Neural cell (in vitro differentiated cells): ENCODE results near the gene SFRP4. TPM values are rescaled to one million over a fixed set of nuclear protein-coding genes. Genes with fewer than 3 reads are reported as not detected.

Experiments
- H2AFZ ChIP-seq: fragments of 200-600, 300-800 bp; sonication (generic), shearing (Covaris generic); 2 replicates; pipeline ENCODE4 v1.6.0; 2014; ENCODE audit warnings: low read depth, mild to moderate bottlenecking, antibody characterized with exemption, low read length, moderate library complexity
- H3F3A ChIP-seq: fragments of 200-600 bp; shearing (Covaris generic); 2 replicates; pipeline ENCODE4 v1.6.1; 2016; ENCODE audit warnings: mild to moderate bottlenecking, moderate library complexity, mixed read lengths, antibody characterized with exemption, low read length; ENCODE audit not compliant: insufficient read depth, poor library complexity, severe bottlenecking
- H3K27ac ChIP-seq: fragments of 200-600, 300-800 bp; sonication (generic), shearing (Covaris generic); 2 replicates; pipeline ENCODE4 v1.5.1; 2014; ENCODE audit warnings: mild to moderate bottlenecking, low read length, moderate library complexity
- H3K27me3 ChIP-seq: fragments of 300-800, 200-600 bp; sonication (generic), shearing (Covaris generic); 2 replicates; pipeline ENCODE4 v1.6.0; 2014; ENCODE audit warnings: mild to moderate bottlenecking, low read depth, low read length, moderate library complexity; ENCODE audit not compliant: insufficient read depth
- H3K36me3 ChIP-seq: fragments of 300-800, 200-600 bp; sonication (generic), shearing (Covaris generic); 2 replicates; pipeline ENCODE4 v1.5.1; 2014; ENCODE audit warnings: mild to moderate bottlenecking, antibody characterized with exemption, low read length, moderate library complexity; ENCODE audit not compliant: insufficient read depth
- H3K4me2 ChIP-seq: fragments of 300-800, 200-600 bp; sonication (generic), shearing (Covaris generic); 2 replicates; pipeline ENCODE4 v1.6.0; 2014; ENCODE audit warnings: mild to moderate bottlenecking, low read length
- H3K4me3 ChIP-seq: fragments of 300-800, 200-600 bp; sonication (generic), shearing (Covaris generic); 2 replicates; pipeline ENCODE4 v1.5.1; 2014; ENCODE audit warnings: mild to moderate bottlenecking, low read length, moderate library complexity
- H3K79me2 ChIP-seq: fragments of 200-600 bp; shearing (Covaris generic); replicated peaks from 2 replicates; pipeline ENCODE4 v1.6.0; 2014; ENCODE audit warnings: mild to moderate bottlenecking, low read length, moderate library complexity; ENCODE audit not compliant: insufficient read depth
- H3K9ac ChIP-seq: fragments of 300-800, 200-600 bp; sonication (generic), shearing (Covaris generic); 2 replicates; pipeline ENCODE4 v1.6.1; 2016; ENCODE audit warnings: mild to moderate bottlenecking, low read length, mixed read lengths
- H3K9me2 ChIP-seq: fragments of 200-600 bp; shearing (Covaris generic); 2 replicates; pipeline ENCODE4 v1.6.1; 2016; ENCODE audit warnings: mild to moderate bottlenecking, low read length, mixed read lengths; ENCODE audit not compliant: insufficient read depth
- H3K9me3 ChIP-seq: fragments of 200-600, 300-800 bp; sonication (generic), shearing (Covaris generic); 2 replicates; pipeline ENCODE4 v1.6.1; 2016; ENCODE audit warnings: mild to moderate bottlenecking, mixed run types, low read length, moderate library complexity, mixed read lengths
- H4K20me1 ChIP-seq: fragments of 200-600 bp; shearing (Covaris generic); 2 replicates; pipeline ENCODE4 v1.6.1; 2016; ENCODE audit warnings: mild to moderate bottlenecking, mixed run types; ENCODE audit not compliant: insufficient read depth
- CTCF ChIP-seq: fragments of 450-650 bp; IDR thresholded peaks from 2 replicates; pipeline ENCODE4 v1.5.1; 2014; ENCODE audit warnings: antibody characterized with exemption, mild to moderate bottlenecking, moderate library complexity; ENCODE audit not compliant: poor library complexity, severe bottlenecking
- EP300 ChIP-seq: fragments of 450-650 bp; conservative IDR thresholded peaks from 2 replicates; pipeline ENCODE4 v1.6.1; 2014; ENCODE audit warnings: antibody characterized with exemption, mild to moderate bottlenecking, moderate library complexity; ENCODE audit not compliant: poor library complexity, severe bottlenecking
- EZH2 ChIP-seq: fragments of 200-600, 300-800 bp; shearing (Covaris generic), sonication (generic); IDR thresholded peaks from 2 replicates; pipeline ENCODE4 v1.6.1; 2014; ENCODE audit warnings: antibody characterized with exemption, low read length, borderline replicate concordance, mild to moderate bottlenecking; ENCODE audit not compliant: insufficient read depth, poor library complexity, severe bottlenecking
- MXI1 ChIP-seq: fragments of 450-650 bp; conservative IDR thresholded peaks from 2 replicates; pipeline ENCODE4 v1.6.1; 2014; ENCODE audit warnings: antibody characterized with exemption, mild to moderate bottlenecking; ENCODE audit not compliant: poor library complexity, severe bottlenecking
- POLR2AphosphoS5 ChIP-seq: IDR thresholded peaks from 2 replicates; pipeline ENCODE4 v1.6.1; 2012
- RAD21 ChIP-seq: fragments of 450-650 bp; conservative IDR thresholded peaks from 2 replicates; pipeline ENCODE4 v1.6.1; 2014; ENCODE audit warnings: antibody characterized with exemption, mild to moderate bottlenecking, moderate library complexity
- REST ChIP-seq: IDR thresholded peaks from 2 replicates; pipeline ENCODE4 v1.6.1; 2012; ENCODE audit warnings: borderline replicate concordance
- SMC3 ChIP-seq: fragments of 450-650 bp; conservative IDR thresholded peaks from 2 replicates; pipeline ENCODE4 v1.6.1; 2014; ENCODE audit warnings: antibody characterized with exemption, mild to moderate bottlenecking, moderate library complexity; ENCODE audit not compliant: poor library complexity
- TAF1 ChIP-seq: IDR thresholded peaks from 2 replicates; pipeline ENCODE4 v1.6.1; 2012; ENCODE audit warnings: low read depth
- polyA plus RNA-seq: library from polyadenylated mRNA; depleted of rRNA; stranded (reverse); fragments of >200 nt; gene quantifications from 2 replicates; pipeline ENCODE4 v1.2.3, GENCODE V29; 2014

SFRP4 gene
- polyA plus RNA-seq, 1 donor from 2014 or later: not detected

- Histone ChIP-seq H3F3A (no peaks in the 10 kb centered on the region), H3K4me2 (no peak overlapping the region), H3K9ac (no peak overlapping the region), H3K36me3 (no peaks in the 10 kb centered on the region), H2AFZ (no peak overlapping the region), H3K27me3 (no peaks in the 10 kb centered on the region), H3K79me2 (no peaks in the 10 kb centered on the region), H3K4me3 (no peak overlapping the region), H3K27ac (no peak overlapping the region), H4K20me1 (no peaks in the 10 kb centered on the region), H3K9me2 (no peaks in the 10 kb centered on the region), H3K9me3 (no peaks in the 10 kb centered on the region)
- TF ChIP-seq EZH2 (no peak), TAF1 (no peak), POLR2AphosphoS5 (no peak), CTCF (no peak), EP300 (no peak), MXI1 (no peak), SMC3 (no peak), REST (no peak)
Measured at GRCh38 chr7:37961251-37961650, 44.6 kb upstream of the SFRP4 start.

- no peaks in the 10 kb centered on the region for H3K9me2 ChIP-seq
- H3K9me3 ChIP-seq: no peaks in the 10 kb centered on the region
- no peak overlapping the region for H3K9ac ChIP-seq
- no peaks in the 10 kb centered on the region for H4K20me1 ChIP-seq
- H3K79me2 ChIP-seq: no peaks in the 10 kb centered on the region
- no peak overlapping the region for H3K4me3 ChIP-seq
- no peaks in the 10 kb centered on the region for H3K36me3 ChIP-seq
- H3K4me2 ChIP-seq: no peak overlapping the region
- H3K27ac ChIP-seq: no peak overlapping the region
- no peaks in the 10 kb centered on the region for H3F3A ChIP-seq
- no peak for TF ChIP-seq CTCF
- TF ChIP-seq REST: no peak
- no peak for TF ChIP-seq POLR2AphosphoS5
- TF ChIP-seq RAD21: no peak
- no peak for TF ChIP-seq SMC3
- no peak for TF ChIP-seq EZH2
- no peak for TF ChIP-seq EP300
- no peak for TF ChIP-seq TAF1
- no peak for TF ChIP-seq MXI1
- H2AFZ ChIP-seq: no peak overlapping the region
- no peaks in the 10 kb centered on the region for H3K27me3 ChIP-seq
Measured at GRCh38 chr7:37960483-37960882, 43.9 kb upstream of the SFRP4 start.
